Stimulated activated CD8-positive, alpha-beta memory T cell treated with anti-CD3 and anti-CD28 coated beads, Interleukin-12 subunit alpha, Interleukin-12 subunit beta, amount 100 ng/mL, for 24 hours (primary cell): Measurements from ENCODE around the gene PLIN4.

ENCODE experiments used
- DNase-seq: peaks from one replicate; pipeline ENCODE4 v3.0.0-alpha.2; 2020; ENCODE audit errors: extremely low read depth

Gene PLIN4

GRCh38 chr19:4455719-4456475, 62.4 kb downstream of the PLIN4 start:
- no peak for DNase-seq

DNA sequence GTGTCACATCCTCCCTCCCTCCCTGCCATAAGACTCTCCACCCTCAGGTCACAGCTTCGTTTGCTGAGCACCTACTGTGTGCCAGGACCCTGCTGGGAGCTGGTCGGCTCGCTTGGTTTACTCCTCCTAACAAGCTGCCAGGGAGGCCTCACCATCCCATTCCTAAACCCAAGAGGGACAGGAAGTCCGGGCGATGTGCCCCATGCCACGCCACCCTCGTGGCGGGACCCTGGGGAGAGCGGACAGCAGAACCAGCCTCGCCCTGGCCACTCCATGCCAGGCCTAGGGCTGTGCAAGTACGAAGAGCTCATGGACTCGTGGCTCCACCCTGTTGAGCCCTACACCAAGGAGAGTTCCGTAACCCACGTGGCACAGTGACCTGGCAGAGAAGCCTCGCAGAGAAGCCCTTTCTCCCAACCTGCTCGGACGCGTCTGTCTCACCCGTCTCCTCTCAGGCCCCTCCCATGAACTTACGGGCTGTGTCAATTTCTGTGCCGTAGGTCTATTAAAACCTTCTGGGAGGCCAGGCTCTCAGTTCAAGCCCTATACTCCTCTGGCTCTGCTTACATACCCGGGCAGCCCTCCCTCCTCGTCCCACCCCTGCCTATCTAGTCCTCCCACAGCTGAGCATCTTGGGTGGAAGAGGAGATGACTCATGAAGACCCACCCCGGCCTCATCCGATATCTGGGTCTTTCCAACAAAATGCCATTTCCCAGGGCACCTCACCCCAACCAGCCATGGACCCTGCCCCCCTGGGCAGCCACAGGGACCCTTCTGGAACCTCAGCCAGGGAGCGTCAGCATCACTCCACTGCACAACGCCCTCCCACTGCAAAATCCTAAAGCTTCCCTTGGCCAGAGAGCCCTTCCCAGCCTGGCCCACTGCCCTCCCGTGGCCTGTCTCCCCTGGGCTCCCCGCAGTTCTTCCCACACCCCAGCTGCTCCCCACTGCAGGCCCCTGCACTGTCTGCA, 63.3 kb downstream of the PLIN4 start:
- DNase-seq, result no peak

DNA sequence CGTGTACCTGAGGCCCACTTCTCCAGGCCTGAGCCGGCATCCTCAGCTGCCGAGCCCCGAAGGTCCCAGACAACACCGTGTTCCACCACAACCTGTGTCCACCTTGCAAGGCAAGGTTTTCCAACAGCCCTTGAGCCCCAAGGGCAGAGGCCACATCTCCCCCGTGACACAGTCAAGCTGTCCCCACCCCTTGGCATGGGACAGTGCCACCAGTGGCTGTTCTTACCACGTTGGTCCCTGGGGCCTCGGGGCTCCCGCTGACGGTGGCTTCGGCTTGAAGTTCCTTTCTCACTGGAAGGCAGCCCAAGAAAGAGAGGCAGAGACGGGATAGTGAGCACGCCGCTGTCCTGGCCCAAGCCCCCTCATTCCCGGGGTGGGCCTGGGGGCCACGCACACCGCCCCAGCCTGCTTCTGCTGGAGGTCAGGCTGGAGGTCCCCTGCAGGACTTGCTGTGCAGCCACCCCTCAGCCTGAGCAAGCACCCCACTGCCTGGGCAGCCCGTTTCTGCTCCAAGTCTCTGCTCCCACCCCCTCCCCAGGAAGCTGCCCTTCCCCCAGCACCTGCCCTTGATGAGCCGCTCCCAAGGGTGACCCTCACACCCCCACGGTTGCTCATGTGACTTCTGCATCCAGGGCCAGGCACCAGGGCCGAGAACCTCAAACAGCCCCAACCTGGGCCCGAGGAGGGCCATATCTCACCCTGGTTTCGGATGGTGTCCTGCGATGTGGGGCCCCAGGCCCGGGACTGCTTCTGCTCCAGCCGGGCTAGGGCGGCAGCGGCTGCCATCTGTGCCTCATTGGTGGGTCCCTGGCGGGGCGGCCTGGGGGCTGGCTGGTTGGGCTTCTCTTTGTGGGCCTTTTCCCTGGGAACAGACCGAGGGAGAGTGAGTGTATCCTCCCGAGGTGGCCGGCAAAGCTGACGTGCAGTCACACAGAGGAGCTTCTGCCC, 64.8 kb downstream of the PLIN4 start:
- DNase-seq, result no peak

- DNase-seq, result no peak
Measured at GRCh38 chr19:4452230-4452990, 65.9 kb downstream of the PLIN4 start.
